ENCODE measurements around the gene RFTN1.

DNA sequence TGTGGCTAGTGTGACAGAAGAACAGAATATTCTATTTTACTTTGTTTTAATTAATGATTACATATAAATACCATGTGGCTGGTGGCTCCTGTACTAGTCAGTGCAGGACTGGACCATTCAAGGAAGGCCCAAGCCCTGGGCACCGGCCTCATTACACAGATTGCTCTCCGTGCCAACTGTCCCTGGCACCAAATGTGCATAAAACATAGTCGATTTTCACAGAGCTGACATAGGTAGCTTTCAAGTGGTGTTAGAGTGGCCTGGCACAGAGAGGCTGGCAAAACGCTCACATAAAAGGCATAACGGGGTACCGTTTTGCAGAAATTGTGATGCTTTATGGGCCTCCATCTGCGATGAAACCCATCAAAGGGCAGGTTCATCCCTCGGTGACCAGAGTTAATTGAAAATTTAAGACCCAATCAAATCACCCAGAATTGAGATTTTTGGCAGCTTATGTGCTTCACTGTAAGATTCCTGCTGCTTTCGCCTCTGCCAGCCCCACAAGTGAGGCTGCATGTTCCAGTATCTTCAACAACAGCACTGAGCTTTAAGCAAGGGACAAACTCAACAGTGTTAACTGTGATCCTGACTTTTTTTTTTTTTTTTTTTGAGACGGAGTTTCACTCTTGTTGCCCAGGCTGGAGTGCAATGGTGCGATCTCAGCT lies 25.9 kb downstream of the RFTN1 start:
- TF ChIP-seq, protein P1, sequence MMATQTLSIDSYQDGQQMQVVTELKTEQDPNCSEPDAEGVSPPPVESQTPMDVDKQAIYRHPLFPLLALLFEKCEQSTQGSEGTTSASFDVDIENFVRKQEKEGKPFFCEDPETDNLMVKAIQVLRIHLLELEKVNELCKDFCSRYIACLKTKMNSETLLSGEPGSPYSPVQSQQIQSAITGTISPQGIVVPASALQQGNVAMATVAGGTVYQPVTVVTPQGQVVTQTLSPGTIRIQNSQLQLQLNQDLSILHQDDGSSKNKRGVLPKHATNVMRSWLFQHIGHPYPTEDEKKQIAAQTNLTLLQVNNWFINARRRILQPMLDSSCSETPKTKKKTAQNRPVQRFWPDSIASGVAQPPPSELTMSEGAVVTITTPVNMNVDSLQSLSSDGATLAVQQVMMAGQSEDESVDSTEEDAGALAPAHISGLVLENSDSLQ (IDR thresholded peaks at IDR 0.05), result no peak
- no peak for TF ChIP-seq SUZ12 (IDR thresholded peaks at IDR 0.05)
- no peak for TF ChIP-seq BHLHE40 (IDR thresholded peaks at IDR 0.05; ENCODE audit: borderline replicate concordance)
- no peak for TF ChIP-seq FOXA1 (IDR thresholded peaks at IDR 0.05)
- TF ChIP-seq FOXK2 (IDR thresholded peaks at IDR 0.05), result no peak

All from HEK293T (cell line).